AG09309 (cell line): Measurements from ENCODE around the gene RIPOR2.

ENCODE experiments used
- DNase-seq: peaks from one replicate; pipeline ENCODE4 v3.0.0-alpha.2; 2010; ENCODE audit warnings: low read depth
- H3K4me3 ChIP-seq: 2 replicates; pipeline ENCODE4 v1.5.1; 2011; ENCODE audit warnings: mild to moderate bottlenecking, low read depth, low read length, moderate library complexity; ENCODE audit not compliant: control insufficient read depth
- TF ChIP-seq, protein P1 (sequence below): IDR thresholded peaks from 2 replicates; pipeline ENCODE4 v1.5.1; 2011; ENCODE audit warnings: mild to moderate bottlenecking, low read depth, low read length, inconsistent platforms; ENCODE audit not compliant: insufficient read depth, control insufficient read depth; ENCODE audit errors: missing control alignments

Gene RIPOR2

GRCh38 chr6:24858177-24858653 lies 77.5 kb downstream of the RIPOR2 start:
- H3K4me3 ChIP-seq, result no peak overlapping the region
- peak; percentile 35 for DNase-seq
- TF ChIP-seq, protein P1, sequence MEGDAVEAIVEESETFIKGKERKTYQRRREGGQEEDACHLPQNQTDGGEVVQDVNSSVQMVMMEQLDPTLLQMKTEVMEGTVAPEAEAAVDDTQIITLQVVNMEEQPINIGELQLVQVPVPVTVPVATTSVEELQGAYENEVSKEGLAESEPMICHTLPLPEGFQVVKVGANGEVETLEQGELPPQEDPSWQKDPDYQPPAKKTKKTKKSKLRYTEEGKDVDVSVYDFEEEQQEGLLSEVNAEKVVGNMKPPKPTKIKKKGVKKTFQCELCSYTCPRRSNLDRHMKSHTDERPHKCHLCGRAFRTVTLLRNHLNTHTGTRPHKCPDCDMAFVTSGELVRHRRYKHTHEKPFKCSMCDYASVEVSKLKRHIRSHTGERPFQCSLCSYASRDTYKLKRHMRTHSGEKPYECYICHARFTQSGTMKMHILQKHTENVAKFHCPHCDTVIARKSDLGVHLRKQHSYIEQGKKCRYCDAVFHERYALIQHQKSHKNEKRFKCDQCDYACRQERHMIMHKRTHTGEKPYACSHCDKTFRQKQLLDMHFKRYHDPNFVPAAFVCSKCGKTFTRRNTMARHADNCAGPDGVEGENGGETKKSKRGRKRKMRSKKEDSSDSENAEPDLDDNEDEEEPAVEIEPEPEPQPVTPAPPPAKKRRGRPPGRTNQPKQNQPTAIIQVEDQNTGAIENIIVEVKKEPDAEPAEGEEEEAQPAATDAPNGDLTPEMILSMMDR, result no peak

DNA sequence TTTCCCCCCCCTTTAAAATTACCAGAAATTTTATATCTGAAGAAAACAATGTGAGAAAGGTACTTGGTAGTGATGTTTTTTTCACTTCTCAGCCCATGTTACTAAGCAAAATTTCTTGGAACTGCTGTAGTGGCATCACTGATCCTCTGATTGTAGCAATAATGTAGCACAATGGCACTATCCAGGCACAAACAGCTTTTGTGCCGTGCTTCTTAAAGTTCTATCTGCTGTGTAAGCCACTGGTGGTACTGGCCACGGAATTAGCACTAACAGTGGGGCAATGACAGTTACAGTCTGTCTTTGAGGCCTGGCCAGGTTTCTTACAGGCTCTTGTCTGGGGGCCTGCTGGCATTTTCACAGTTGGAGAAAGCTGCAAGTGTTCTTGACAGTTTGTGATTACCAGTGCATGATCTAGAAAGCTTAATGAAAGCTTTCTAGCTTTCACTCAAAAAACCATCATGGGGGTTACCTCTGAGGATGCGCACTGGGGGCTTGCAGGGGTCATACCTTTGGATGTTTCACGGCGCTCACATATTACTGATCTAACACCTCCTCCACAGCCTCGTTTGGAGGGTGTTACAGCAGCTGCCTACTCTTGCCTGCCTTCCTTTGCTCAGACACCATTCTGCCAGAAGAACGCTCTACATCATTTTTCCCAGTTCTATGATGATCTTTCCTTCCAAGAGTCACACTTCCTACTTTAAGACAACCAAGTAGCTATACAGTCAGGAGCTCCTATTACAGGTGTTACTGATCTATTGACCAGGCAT lies 78.7 kb downstream of the RIPOR2 start:
- H3K4me3 ChIP-seq, result no peak overlapping the region
- DNase-seq, result no peak
- TF ChIP-seq, protein P1, result no peak

- H3K4me3 ChIP-seq, result no peak overlapping the region
- TF ChIP-seq, protein P1, result no peak
- DNase-seq, result no peak
Measured at GRCh38 chr6:24856246-24856599, 79.5 kb downstream of the RIPOR2 start.

- DNase-seq, result peak; percentile 44
- TF ChIP-seq, protein P1, result peak; percentile 80
- H3K4me3 ChIP-seq, result no peak overlapping the region
Measured at GRCh38 chr6:24855395-24856245, 80.1 kb downstream of the RIPOR2 start.

- no peak overlapping the region for H3K4me3 ChIP-seq
- no peak for DNase-seq
- TF ChIP-seq, protein P1, result no peak
Measured at GRCh38 chr6:24854077-24854666, 81.6 kb downstream of the RIPOR2 start.

DNA sequence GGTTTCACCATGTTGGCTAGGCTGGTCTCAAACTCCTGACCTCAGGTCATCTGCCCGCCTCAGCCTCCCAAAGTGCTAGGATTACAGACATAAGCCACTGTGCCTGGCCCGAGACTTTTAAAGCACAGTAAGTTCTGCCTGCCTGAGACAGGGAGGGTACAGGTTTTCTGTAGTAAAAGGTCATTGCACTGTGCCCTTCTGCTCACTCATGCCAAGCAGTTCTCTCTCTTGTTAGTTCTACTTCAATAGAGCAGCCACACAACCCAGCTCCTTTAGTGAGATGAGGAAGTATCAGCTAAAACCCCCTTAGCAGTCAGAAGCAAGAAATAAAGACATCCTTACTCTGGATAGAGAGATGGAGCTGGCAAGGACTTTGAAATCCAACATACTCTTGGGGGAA lies 84.7 kb downstream of the RIPOR2 start:
- TF ChIP-seq, protein P1, result no peak
- DNase-seq, result no peak
- no peak overlapping the region for H3K4me3 ChIP-seq
